ENCODE results near the gene FAAP100.
"Not testable (repeated sequence)": the region's sequence is repeated elsewhere in the genome, so short reads cannot be mapped to it uniquely, and the experiment has no call there.

The FAAP100 gene

GRCh38 chr17:81542431-81543338 is 9.5 kb downstream of the FAAP100 start:
- no peak for DNase-seq
- in situ Hi-C loops (cut with MboI; ENCODE audit: low pct_unique_long_range_greater_than_20kb, low sequenced_read_pairs) = no loop called here

- in situ Hi-C loops (cut with MboI; ENCODE audit: low pct_unique_long_range_greater_than_20kb, low sequenced_read_pairs) = no loop called here
- no peak for DNase-seq
These were observed 11.0 kb downstream of the FAAP100 start for GRCh38 chr17:81541123-81541522.

DNA sequence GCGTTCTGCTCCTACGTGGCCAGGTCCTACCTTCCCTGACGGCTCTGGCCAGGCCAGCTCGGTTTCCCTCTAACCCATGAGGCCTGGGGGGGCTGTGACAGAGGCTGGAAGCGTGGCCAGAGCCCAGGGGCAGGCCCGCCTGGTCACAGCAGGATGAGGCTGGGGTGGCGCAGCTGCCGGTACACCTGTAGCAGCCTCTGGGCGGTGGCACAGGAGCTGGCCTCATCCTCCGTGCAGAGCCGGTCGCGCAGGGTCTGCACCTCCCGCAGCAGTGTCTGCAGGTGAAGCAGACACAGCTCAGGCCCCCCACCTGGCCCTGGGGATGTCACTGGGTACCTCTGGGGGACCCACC is 11.5 kb downstream of the FAAP100 start:
- in situ Hi-C loops (cut with MboI; ENCODE audit: low pct_unique_long_range_greater_than_20kb, low sequenced_read_pairs) = no loop called here
- DNase-seq = no peak

- no peak for DNase-seq
- in situ Hi-C loops (cut with MboI; ENCODE audit: low pct_unique_long_range_greater_than_20kb, low sequenced_read_pairs) = no loop called here
These were observed 12.0 kb downstream of the FAAP100 start for GRCh38 chr17:81539961-81540675.

DNA sequence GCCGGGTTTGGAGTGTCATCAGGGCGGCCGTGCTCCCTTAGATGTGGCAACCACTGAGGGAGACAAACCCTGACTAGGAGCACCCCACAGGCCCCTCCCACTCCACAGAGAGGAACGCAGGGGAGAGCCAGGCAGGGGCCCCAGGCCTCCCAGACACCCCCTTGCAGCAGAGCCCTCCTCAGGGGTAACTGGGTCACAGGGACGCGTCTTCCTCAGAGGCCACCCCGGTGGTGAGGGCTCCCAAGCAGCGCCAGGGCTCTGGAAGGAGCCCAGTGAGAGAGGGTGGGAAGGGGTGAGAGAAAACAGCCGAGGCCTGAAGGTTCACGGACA is 12.6 kb downstream of the FAAP100 start:
- in situ Hi-C loops (cut with MboI; ENCODE audit: low pct_unique_long_range_greater_than_20kb, low sequenced_read_pairs) = no loop called here
- no peak for DNase-seq

- no peak for DNase-seq
- in situ Hi-C loops (cut with MboI; ENCODE audit: low pct_unique_long_range_greater_than_20kb, low sequenced_read_pairs) = no loop called here
These were observed 13.2 kb downstream of the FAAP100 start for GRCh38 chr17:81538651-81539570.

GRCh38 chr17:81537856-81538555 is 14.1 kb downstream of the FAAP100 start:
- DNase-seq = no peak
- in situ Hi-C loops (cut with MboI; ENCODE audit: low pct_unique_long_range_greater_than_20kb, low sequenced_read_pairs) = no loop called here

GRCh38 chr17:81537343-81537855 is 14.8 kb downstream of the FAAP100 start:
- DNase-seq = no peak
- in situ Hi-C loops (cut with MboI; ENCODE audit: low pct_unique_long_range_greater_than_20kb, low sequenced_read_pairs) = no loop called here

- DNase-seq = no peak
- in situ Hi-C loops (cut with MboI; ENCODE audit: low pct_unique_long_range_greater_than_20kb, low sequenced_read_pairs) = no loop called here
These were observed 15.6 kb downstream of the FAAP100 start for GRCh38 chr17:81536299-81537290.

GRCh38 chr17:81535480-81536298 is 16.5 kb downstream of the FAAP100 start:
- DNase-seq = no peak
- in situ Hi-C loops (cut with MboI; ENCODE audit: low pct_unique_long_range_greater_than_20kb, low sequenced_read_pairs) = no loop called here

- in situ Hi-C loops (cut with MboI; ENCODE audit: low pct_unique_long_range_greater_than_20kb, low sequenced_read_pairs) = no loop called here
- DNase-seq = no peak
These were observed 17.2 kb downstream of the FAAP100 start for GRCh38 chr17:81535007-81535328.

DNA sequence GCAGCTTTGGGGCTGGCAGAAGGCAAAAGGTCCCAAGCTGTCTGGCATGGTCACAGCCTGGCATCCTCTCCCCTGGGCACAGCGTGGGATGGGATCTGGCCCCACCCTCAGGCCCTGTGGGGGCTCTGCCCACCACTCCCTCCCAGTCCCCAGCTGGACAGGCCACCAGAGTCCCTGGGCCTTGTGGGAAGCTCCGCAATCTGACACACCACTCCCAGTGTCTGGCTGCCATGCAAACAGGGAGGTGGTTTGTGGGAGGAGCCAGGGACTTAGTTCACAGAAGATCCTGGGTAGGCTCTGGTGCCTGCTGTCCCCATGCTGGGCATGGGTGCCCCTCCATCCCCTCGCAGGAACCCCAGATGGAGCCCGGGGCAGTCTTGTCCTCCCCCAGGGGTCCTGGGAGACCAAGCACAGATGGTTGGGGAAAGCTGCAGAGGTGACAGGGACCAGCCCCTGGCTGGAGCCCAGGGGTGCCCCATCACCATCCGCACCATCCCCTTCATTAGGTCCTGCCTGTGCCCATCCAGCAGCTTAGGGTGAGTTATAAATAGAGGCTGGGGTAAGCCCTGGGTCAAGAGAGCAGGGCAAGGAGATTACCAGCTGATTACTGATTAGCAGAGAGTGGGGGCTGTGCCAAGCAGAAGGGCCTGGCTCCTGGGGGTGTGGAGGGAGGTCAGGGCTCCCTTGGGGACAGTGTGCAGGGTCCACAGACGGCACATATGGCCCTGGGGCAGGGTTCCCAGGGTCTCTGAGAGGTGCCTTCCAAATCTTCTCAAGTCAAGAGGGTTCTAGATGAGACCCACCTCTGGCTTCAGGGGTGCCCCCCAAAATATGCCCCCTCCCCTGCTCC is 17.8 kb downstream of the FAAP100 start:
- in situ Hi-C loops (cut with MboI; ENCODE audit: low pct_unique_long_range_greater_than_20kb, low sequenced_read_pairs) = no loop called here
- DNase-seq = no peak

DNA sequence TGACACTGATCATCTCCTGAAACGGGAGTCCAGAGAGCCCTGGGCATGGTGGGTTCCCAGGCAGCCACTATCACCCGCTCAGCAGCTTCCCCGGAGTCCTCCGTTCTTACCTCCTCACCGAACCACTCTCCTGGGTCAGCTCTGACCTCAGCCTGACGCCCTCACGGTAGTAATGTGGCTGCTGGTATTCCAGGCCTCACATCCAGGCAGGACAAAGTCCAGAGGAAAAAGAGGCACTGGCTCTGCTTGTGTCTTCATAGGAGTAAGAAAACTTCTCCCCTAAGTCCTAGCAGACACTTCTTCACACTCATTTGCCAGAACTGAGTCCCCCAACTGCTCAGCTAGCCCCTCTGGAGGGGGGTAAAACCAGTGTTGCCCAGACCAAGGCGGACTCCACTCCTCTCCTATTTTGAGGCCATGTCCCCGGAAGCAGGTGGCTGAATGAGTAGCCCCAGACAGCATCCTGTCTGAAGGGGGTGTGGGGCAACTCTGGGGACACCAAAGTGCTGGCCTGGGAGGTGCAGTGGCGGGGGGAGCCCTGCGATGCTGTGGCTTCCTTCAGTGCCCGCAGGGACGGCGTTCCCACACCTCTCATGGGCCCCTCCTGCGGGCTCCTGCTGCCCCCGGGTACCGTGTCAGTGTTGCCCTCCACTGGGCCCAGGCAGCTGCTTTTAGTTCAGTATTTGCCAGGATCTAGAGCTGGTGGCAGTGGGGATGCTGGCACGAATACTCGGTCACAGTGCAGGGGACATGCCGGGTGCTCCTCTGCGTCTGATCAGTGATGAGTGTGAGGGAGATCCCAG is 18.6 kb downstream of the FAAP100 start:
- DNase-seq = no peak

DNA sequence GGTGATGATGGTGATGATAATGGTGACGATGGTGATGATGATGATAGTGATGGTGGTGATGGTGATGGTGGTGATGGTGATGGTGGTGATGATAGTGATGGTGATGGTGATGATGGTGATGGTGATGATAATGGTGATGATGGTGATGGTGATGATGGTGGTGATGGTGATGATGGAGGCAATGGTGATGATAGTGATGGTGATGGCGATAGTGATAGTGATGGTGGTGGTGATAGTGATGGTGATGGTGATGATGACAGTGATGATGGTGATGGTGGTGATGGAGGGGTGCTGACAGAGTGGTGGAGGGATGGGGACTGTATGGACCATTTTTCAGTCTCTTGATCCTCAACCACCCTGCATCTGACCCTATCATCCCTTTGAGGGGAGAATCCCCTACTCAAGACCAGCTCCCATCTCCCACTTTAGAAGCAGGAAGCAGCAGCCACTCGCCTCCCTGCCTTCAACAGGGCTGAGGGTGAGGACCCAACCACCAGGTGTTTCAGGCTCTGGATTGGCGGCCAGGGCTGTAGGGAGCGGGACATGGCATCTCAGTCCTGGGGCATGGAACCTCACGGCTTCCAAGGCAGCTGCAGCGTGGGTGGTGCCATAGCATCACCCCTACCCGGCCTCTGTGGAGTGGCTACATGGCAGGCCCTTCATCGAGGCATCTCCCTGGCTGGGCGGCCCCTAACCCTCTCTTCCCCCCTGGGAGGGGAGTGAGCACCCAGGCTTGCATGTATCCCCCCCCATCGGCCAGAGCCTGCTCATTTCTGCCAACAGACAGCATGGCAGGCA is 19.5 kb downstream of the FAAP100 start:
- no peak for DNase-seq
- in situ Hi-C loops (cut with MboI; ENCODE audit: low pct_unique_long_range_greater_than_20kb, low sequenced_read_pairs) = no loop called here

More for the DNA sequence above, 18.6 kb downstream of the FAAP100 start:
- in situ Hi-C loops (cut with MboI; ENCODE audit: low pct_unique_long_range_greater_than_20kb, low sequenced_read_pairs) = no loop called here

DNA sequence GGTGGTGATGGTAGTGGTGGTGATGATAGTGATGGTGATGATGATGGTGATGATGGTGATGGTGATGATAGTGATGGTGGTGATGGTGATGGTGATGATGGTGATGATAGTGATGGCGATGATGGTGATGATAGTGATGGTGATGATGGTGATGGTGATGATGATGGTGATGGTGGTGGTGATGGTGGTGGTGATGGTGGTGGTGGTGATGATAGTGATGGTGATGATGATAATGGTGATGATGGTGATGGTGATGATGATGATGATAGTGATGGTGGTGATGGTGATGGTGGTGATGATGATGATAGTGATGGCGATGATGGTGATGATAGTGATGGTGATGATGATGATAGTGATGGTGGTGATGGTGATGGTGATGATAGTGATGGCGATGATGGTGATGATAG is 20.2 kb downstream of the FAAP100 start:
- in situ Hi-C loops (cut with MboI; ENCODE audit: low pct_unique_long_range_greater_than_20kb, low sequenced_read_pairs); DNase-seq: not testable (repeated sequence)
